Esophagus (tissue), 2 donors: ENCODE results near the gene ISG15. TPM values are rescaled to one million over a fixed set of nuclear protein-coding genes. Genes with fewer than 3 reads are reported as not detected.

Source experiments
- H3K27ac ChIP-seq, 2 donors: one replicate each; pipeline ENCODE4 v1.5.1; 2013; ENCODE audit warnings: low read depth in 2 of 2, mild to moderate bottlenecking in 2 of 2, inconsistent platforms in 1 of 2, low read length in 1 of 2, moderate library complexity in 1 of 2
- H3K27me3 ChIP-seq, 2 donors: one replicate each; pipeline ENCODE4 v1.6.1; 2013; ENCODE audit warnings: low read length in 2 of 2, control low read depth in 1 of 2, mild to moderate bottlenecking in 1 of 2; ENCODE audit not compliant: insufficient read depth in 2 of 2, control insufficient read depth in 1 of 2
- H3K36me3 ChIP-seq, 2 donors: one replicate each; pipeline ENCODE4 v1.6.1; 2013; ENCODE audit warnings: low read length in 1 of 2; ENCODE audit not compliant: control insufficient read depth in 2 of 2, insufficient read depth in 2 of 2
- H3K4me1 ChIP-seq, 2 donors: one replicate each; pipeline ENCODE4 v1.6.1; 2013; ENCODE audit warnings: low read length in 1 of 2; ENCODE audit not compliant: control insufficient read depth in 2 of 2, insufficient read depth in 2 of 2
- H3K4me3 ChIP-seq, 2 donors: one replicate each; pipeline ENCODE4 v1.5.1; 2013; ENCODE audit warnings: low read length in 2 of 2, mild to moderate bottlenecking in 2 of 2, low read depth in 1 of 2, moderate library complexity in 1 of 2
- H3K9me3 ChIP-seq, 2 donors: one replicate each; pipeline ENCODE4 v1.6.1; 2013; ENCODE audit warnings: mild to moderate bottlenecking in 2 of 2, low read depth in 1 of 2, low read length in 1 of 2, moderate library complexity in 1 of 2; ENCODE audit not compliant: control insufficient read depth in 2 of 2, insufficient read depth in 1 of 2
- WGBS, 2 donors: extraction: QIAGEN DNeasy Blood & Tissue Kit; methylation state at CpG; one replicate each; pipeline ENCODE4 v1.1.7; 2013; 5-methylcytosine and 5-hydroxymethylcytosine counted together
- polyA plus RNA-seq, 2 donors: library from polyadenylated mRNA; stranded (reverse); fragments of 200-250 nt; gene quantifications; one replicate each; pipeline ENCODE4 v1.2.3, GENCODE V29; 2013
- donor health status: healthy with polysubstance abuse.
- donor health status: Bipolar disorder and iron deficiency.

The ISG15 gene
- polyA plus RNA-seq, 2 donors: 17.8 to 40.7 TPM

GRCh38 chr1:998995-999724 is 14.1 kb upstream of the ISG15 start:
- peaks cover 0 to 7% of the 10 kb centered on the region in 2 donors for H3K27me3 ChIP-seq
- H3K36me3 ChIP-seq: no peaks in the 10 kb centered on the region
- no peaks in the 10 kb centered on the region for H3K9me3 ChIP-seq
- H3K4me1 ChIP-seq: peaks cover 4 to 14% of the 10 kb centered on the region in 2 donors
- peak overlapping the region; percentile 61 to 94 for H3K27ac ChIP-seq
- WGBS, 2 donors: 1% methylated on average over 40 to 86 of the region's 86 CpGs
- H3K4me3 ChIP-seq: peak overlapping the region; percentile 59 to 64

- 0 to 1% methylated on average over 73 to 95 of the region's 95 CpGs for WGBS, 2 donors
- Histone ChIP-seq H3K27ac (peak within 1 kb of the TSS; percentile 93 to 94), H3K27me3 (peaks cover 0 to 7% of the 10 kb centered on the region in 2 donors)
Observed at GRCh38 chr1:999725-1000356, 13.5 kb upstream of the ISG15 start, which contains the start of gene HES4. Gene HES4 (minus strand): TSS chr1:1000097. CDS start chr1:999973, 124 bp downstream.

GRCh38 chr1:1000357-1001056 is 12.8 kb upstream of the ISG15 start:
- Histone ChIP-seq H3K9me3 (no peaks in the 10 kb centered on the region), H3K4me1 (peaks cover 4 to 18% of the 10 kb centered on the region in 2 donors), H3K36me3 (no peaks in the 10 kb centered on the region), H3K27me3 (peaks cover 0 to 7% of the 10 kb centered on the region in 2 donors), H3K4me3 (peak overlapping the region; percentile 59 to 64), H3K27ac (peak overlapping the region; percentile 93 to 94)
- 1 to 2% methylated on average over 54 to 75 of the region's 75 CpGs for WGBS, 2 donors

More at GRCh38 chr1:999725-1000356, 13.5 kb upstream of the ISG15 start, which contains the start of gene HES4:
- Histone ChIP-seq H3K9me3 (no peaks in the 10 kb centered on the region), H3K4me3 (peak within 1 kb of the TSS; percentile 59 to 64), H3K36me3 (no peaks in the 10 kb centered on the region), H3K4me1 (peaks cover 4 to 14% of the 10 kb centered on the region in 2 donors)

GRCh38 chr1:1001057-1001783 is 12.1 kb upstream of the ISG15 start:
- WGBS, 2 donors: 1 to 2% methylated on average over 48 to 58 of the region's 58 CpGs
- H3K4me1 ChIP-seq: peaks cover 7 to 18% of the 10 kb centered on the region in 2 donors
- no peaks in the 10 kb centered on the region for H3K9me3 ChIP-seq
- H3K4me3 ChIP-seq: peak overlapping the region; percentile 59 to 64
- no peaks in the 10 kb centered on the region for H3K36me3 ChIP-seq
- peaks cover 0 to 7% of the 10 kb centered on the region in 2 donors for H3K27me3 ChIP-seq
- H3K27ac ChIP-seq: peak overlapping the region; percentile 66 to 93

- H3K27me3 ChIP-seq: peaks cover 0 to 6% of the 10 kb centered on the region in 2 donors
- peaks cover 5 to 21% of the 10 kb centered on the region in 2 donors for H3K4me1 ChIP-seq
- no peaks in the 10 kb centered on the region for H3K36me3 ChIP-seq
- H3K27ac ChIP-seq: no peak overlapping the region
- H3K4me3 ChIP-seq: no peak overlapping the region
- H3K9me3 ChIP-seq: no peaks in the 10 kb centered on the region
- WGBS, 2 donors: 81 to 84% methylated on average over 21 to 22 of the region's 22 CpGs
Observed at GRCh38 chr1:1003618-1004419, 9.5 kb upstream of the ISG15 start.

- 65% methylated on average over 7 of the region's 7 CpGs for WGBS, 2 donors
- no peaks in the 10 kb centered on the region for H3K9me3 ChIP-seq
- peaks cover 5 to 18% of the 10 kb centered on the region in 2 donors for H3K4me1 ChIP-seq
Observed at GRCh38 chr1:1004420-1004779, 8.9 kb upstream of the ISG15 start.

GRCh38 chr1:1004780-1005697 is 8.3 kb upstream of the ISG15 start:
- Histone ChIP-seq H3K4me1 (peaks cover 5 to 17% of the 10 kb centered on the region in 2 donors), H3K36me3 (no peaks in the 10 kb centered on the region), H3K4me3 (no peak overlapping the region), H3K27ac (no peak overlapping the region), H3K27me3 (peaks cover 0 to 4% of the 10 kb centered on the region in 2 donors), H3K9me3 (no peaks in the 10 kb centered on the region)
- WGBS, 2 donors: 32 to 44% methylated on average over 21 of the region's 21 CpGs

More at GRCh38 chr1:1004420-1004779, 8.9 kb upstream of the ISG15 start:
- H3K36me3 ChIP-seq: no peaks in the 10 kb centered on the region
- no peak overlapping the region for H3K27ac ChIP-seq
- H3K27me3 ChIP-seq: peaks cover 0 to 4% of the 10 kb centered on the region in 2 donors
- H3K4me3 ChIP-seq: no peak overlapping the region

GRCh38 chr1:1005774-1006304 is 7.5 kb upstream of the ISG15 start:
- Histone ChIP-seq H3K4me3 (no peak overlapping the region), H3K9me3 (no peaks in the 10 kb centered on the region), H3K4me1 (peaks cover 5 to 15% of the 10 kb centered on the region in 2 donors), H3K27ac (no peak overlapping the region), H3K36me3 (no peaks in the 10 kb centered on the region), H3K27me3 (peaks cover 0 to 4% of the 10 kb centered on the region in 2 donors)
- WGBS, 2 donors: 67 to 68% methylated on average over 23 of the region's 23 CpGs
